Natural killer cell (primary cell): Measurements from ENCODE around the gene MACROH2A1. TPM values are rescaled to one million over a fixed set of nuclear protein-coding genes. Genes with fewer than 3 reads are reported as not detected.

Source experiments
- ATAC-seq, 3 donors: fragments of 150-1000 bp in 2 of 3; fragments of 200-7000 bp in 1 of 3; cut with Tn5 transposase; 1 replicate in 1 of 3; 2 replicates in 2 of 3; pipeline ENCODE4 v1.10.0; 2021; ENCODE audit warnings: mild to moderate bottlenecking in 2 of 3, moderate library complexity in 2 of 3
- DNase-seq, 2 donors: peaks; one replicate each; pipeline versions ENCODE4 v3.0.0 to v3.0.0-alpha.2; 2013 to 2021; ENCODE audit warnings: mixed read lengths in 1 of 2
- H3K27ac ChIP-seq: one replicate; pipeline ENCODE4 v1.5.1; 2013; ENCODE audit warnings: mild to moderate bottlenecking, low read length
- H3K27me3 ChIP-seq: one replicate; pipeline ENCODE4 v1.6.1; 2013; ENCODE audit warnings: low read length; ENCODE audit not compliant: control insufficient read depth, insufficient read depth
- H3K36me3 ChIP-seq: one replicate; pipeline ENCODE4 v1.6.1; 2013; ENCODE audit warnings: low read length; ENCODE audit not compliant: control insufficient read depth, insufficient read depth
- H3K4me1 ChIP-seq: one replicate; pipeline ENCODE4 v1.6.1; 2013; ENCODE audit warnings: low read length; ENCODE audit not compliant: control insufficient read depth, insufficient read depth
- H3K4me3 ChIP-seq: one replicate; pipeline ENCODE4 v1.5.1; 2013; ENCODE audit warnings: low read length
- H3K9me3 ChIP-seq: one replicate; pipeline ENCODE4 v1.6.1; 2013; ENCODE audit warnings: low read length; ENCODE audit not compliant: control insufficient read depth, insufficient read depth
- H3K27ac Mint-ChIP-seq, 2 donors: one replicate each; pipeline ENCODE4 v1.8.0; 2022; ENCODE audit warnings: mild to moderate bottlenecking in 2 of 2, mixed read lengths in 2 of 2, moderate library complexity in 1 of 2
- H3K27me3 Mint-ChIP-seq, 2 donors: one replicate each; pipeline ENCODE4 v1.8.0; 2022; ENCODE audit warnings: low read depth in 2 of 2, mixed read lengths in 2 of 2
- H3K36me3 Mint-ChIP-seq: one replicate; pipeline ENCODE4 v1.8.0; 2022; ENCODE audit warnings: mixed read lengths
- H3K4me1 Mint-ChIP-seq, 2 donors: one replicate each; pipeline ENCODE4 v1.8.0; 2022; ENCODE audit warnings: mixed read lengths in 2 of 2
- H3K4me3 Mint-ChIP-seq: one replicate; pipeline ENCODE4 v1.8.0; 2022; ENCODE audit warnings: mild to moderate bottlenecking, moderate library complexity, mixed read lengths
- H3K9me3 Mint-ChIP-seq, 2 donors: one replicate each; pipeline ENCODE4 v1.8.0; 2022; ENCODE audit warnings: mixed read lengths in 2 of 2
- WGBS: methylation state at CpG from one replicate; pipeline ENCODE4 v1.1.7; 2013; ENCODE audit warnings: missing lambda C conversion rate; ENCODE audit not compliant: insufficient coverage; 5-methylcytosine and 5-hydroxymethylcytosine counted together
- intact Hi-C: fragments of 100-400 bp; cut with micrococcal nuclease; formaldehyde crosslinking; loops from one replicate; pipeline ENCODE4 v1.14.2; 2022
- total RNA-seq, 4 donors: library from RNA; stranded (reverse); fragments of 120-200 nt in 1 of 4; gene quantifications; one replicate each; pipeline versions ENCODE4 v1.2.3 to v1.2.4, GENCODE V29; 2013 to 2022
- TF ChIP-seq, protein P1 (sequence below): fragments of 200-600 bp; IDR thresholded peaks from one replicate; pipeline ENCODE4 v1.8.0; 2022; ENCODE audit warnings: antibody characterized with exemption

The MACROH2A1 gene
- total RNA-seq, 3 donors from 2014 or later (not counting 1 experiment from before 2014, with no cell fraction given): 139 to 160 (median 139) TPM

DNA sequence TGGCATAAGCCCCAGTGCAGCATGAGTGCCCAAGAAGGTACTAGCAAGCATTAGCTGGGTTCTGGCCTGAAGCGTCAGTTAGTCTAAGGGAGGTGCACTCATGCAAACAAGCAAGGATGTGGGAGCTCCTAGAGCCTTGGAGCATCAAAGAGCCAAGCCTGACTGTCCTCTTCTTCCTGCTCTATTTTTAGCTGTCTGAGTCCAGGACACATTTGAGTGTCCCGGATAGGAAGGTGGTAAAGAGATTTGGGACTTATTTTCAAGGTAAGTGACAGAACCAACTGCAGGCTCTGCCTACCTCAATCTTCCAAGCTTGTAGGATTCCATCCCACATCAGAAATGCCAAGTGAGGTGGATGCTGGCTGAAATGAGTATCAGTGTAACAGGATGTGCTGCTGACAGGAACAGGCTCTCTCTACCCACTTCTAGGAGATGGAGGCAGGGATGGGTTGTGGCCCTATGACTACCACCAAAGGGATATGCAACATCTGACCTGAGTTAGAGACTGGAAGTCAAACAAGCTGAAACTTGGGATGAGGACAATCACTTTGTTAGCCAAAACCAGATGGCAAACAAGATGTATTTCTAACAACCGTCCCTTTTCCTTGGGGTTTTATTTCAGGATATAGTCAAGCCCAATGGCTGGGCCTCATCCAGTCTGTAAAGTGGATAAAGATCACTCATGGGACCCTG, 15.1 kb downstream of the MACROH2A1 start:
- 95% methylated on average over 3 of the region's 3 CpGs for WGBS
- Mint-ChIP-seq H3K4me1 (peaks cover 50 to 56% of the 10 kb centered on the region in 2 donors), H3K36me3 (peaks cover 7% of the 10 kb centered on the region), H3K9me3 (no peaks in the 10 kb centered on the region), H3K4me3 (no peak overlapping the region), H3K27me3 (no peaks in the 10 kb centered on the region), H3K27ac (no peak overlapping the region)
- Histone ChIP-seq H3K4me3 (no peak overlapping the region), H3K9me3 (no peaks in the 10 kb centered on the region), H3K27me3 (no peaks in the 10 kb centered on the region), H3K4me1 (peaks cover 27% of the 10 kb centered on the region), H3K36me3 (peaks cover 67% of the 10 kb centered on the region), H3K27ac (no peak overlapping the region)
- TF ChIP-seq, protein P1, sequence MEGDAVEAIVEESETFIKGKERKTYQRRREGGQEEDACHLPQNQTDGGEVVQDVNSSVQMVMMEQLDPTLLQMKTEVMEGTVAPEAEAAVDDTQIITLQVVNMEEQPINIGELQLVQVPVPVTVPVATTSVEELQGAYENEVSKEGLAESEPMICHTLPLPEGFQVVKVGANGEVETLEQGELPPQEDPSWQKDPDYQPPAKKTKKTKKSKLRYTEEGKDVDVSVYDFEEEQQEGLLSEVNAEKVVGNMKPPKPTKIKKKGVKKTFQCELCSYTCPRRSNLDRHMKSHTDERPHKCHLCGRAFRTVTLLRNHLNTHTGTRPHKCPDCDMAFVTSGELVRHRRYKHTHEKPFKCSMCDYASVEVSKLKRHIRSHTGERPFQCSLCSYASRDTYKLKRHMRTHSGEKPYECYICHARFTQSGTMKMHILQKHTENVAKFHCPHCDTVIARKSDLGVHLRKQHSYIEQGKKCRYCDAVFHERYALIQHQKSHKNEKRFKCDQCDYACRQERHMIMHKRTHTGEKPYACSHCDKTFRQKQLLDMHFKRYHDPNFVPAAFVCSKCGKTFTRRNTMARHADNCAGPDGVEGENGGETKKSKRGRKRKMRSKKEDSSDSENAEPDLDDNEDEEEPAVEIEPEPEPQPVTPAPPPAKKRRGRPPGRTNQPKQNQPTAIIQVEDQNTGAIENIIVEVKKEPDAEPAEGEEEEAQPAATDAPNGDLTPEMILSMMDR: no peak
- intact Hi-C loops: no loop called here
- ATAC-seq: no peak
- no peak for DNase-seq

DNA sequence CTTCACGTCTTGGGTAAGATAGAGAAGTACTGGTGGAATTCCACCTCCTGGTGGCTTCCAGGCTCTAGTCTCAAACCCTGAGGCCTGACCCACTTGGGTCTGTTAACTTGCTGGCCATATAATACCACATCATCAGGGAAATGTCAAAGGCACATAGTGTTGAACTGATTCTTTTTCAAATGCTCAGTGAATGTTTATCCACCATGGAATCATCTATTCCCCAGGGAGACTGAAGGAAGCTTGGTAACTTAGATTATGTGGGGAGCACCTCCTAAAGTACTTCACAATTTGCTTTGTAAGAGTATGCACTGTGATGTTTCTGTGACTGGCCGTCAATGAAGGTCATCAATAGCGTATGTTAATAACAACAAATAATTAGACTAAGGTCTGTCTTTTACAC, 16.1 kb downstream of the MACROH2A1 start:
- H3K27ac ChIP-seq: no peak overlapping the region
- DNase-seq: no peak
- H3K9me3 ChIP-seq: no peaks in the 10 kb centered on the region
- H3K9me3 Mint-ChIP-seq: no peaks in the 10 kb centered on the region
- H3K4me1 ChIP-seq: peaks cover 27% of the 10 kb centered on the region
- H3K36me3 ChIP-seq: peaks cover 73% of the 10 kb centered on the region
- no peak overlapping the region for H3K4me3 ChIP-seq
- no peak overlapping the region for H3K4me3 Mint-ChIP-seq
- TF ChIP-seq, protein P1: no peak
- H3K4me1 Mint-ChIP-seq: peaks cover 49 to 58% of the 10 kb centered on the region in 2 donors
- WGBS: 93% methylated on average over 2 of the region's 3 CpGs
- peak overlapping the region in 1 of 2 donors; percentile 11 for H3K27ac Mint-ChIP-seq
- no peaks in the 10 kb centered on the region for H3K27me3 ChIP-seq
- intact Hi-C loops: no loop called here
- no peaks in the 10 kb centered on the region for H3K27me3 Mint-ChIP-seq
- ATAC-seq: no peak
- peaks cover 7% of the 10 kb centered on the region for H3K36me3 Mint-ChIP-seq

GRCh38 chr5:135382106-135382790, 16.8 kb downstream of the MACROH2A1 start:
- TF ChIP-seq, protein P1: no peak
- peaks cover 44 to 58% of the 10 kb centered on the region in 2 donors for H3K4me1 Mint-ChIP-seq
- intact Hi-C loops: no loop called here
- Histone ChIP-seq H3K9me3 (no peaks in the 10 kb centered on the region), H3K36me3 (peaks cover 72% of the 10 kb centered on the region), H3K4me3 (no peak overlapping the region), H3K27ac (no peak overlapping the region), H3K4me1 (peaks cover 25% of the 10 kb centered on the region), H3K27me3 (no peaks in the 10 kb centered on the region)
- WGBS: 60% methylated on average over 3 of the region's 3 CpGs
- H3K36me3 Mint-ChIP-seq: peaks cover 7% of the 10 kb centered on the region
- ATAC-seq (no peak), DNase-seq (no peak)
- H3K27me3 Mint-ChIP-seq: no peaks in the 10 kb centered on the region
- H3K9me3 Mint-ChIP-seq: no peaks in the 10 kb centered on the region
- H3K27ac Mint-ChIP-seq: peak overlapping the region; percentile 11 to 40
- no peak overlapping the region for H3K4me3 Mint-ChIP-seq
